GM23248 (cell line): ENCODE results near the gene DDC. TPM values are rescaled to one million over a fixed set of nuclear protein-coding genes. Genes with fewer than 3 reads are reported as not detected.

Experiments used
- DNase-seq: peaks from one replicate; pipeline ENCODE4 v3.0.0-alpha.2; 2015
- H2AFZ ChIP-seq: fragments of 200-600 bp; sonication (generic); 2 replicates; pipeline ENCODE4 v1.6.1; 2016; ENCODE audit warnings: antibody characterized with exemption
- H3F3A ChIP-seq: fragments of 200-600 bp; sonication (generic); 2 replicates; pipeline ENCODE4 v1.6.1; 2016; ENCODE audit warnings: mild to moderate bottlenecking, antibody characterized with exemption, mixed run types; ENCODE audit not compliant: insufficient read depth
- H3K27ac ChIP-seq: fragments of 200-600 bp; sonication (generic); 2 replicates; pipeline ENCODE4 v1.5.1; 2016; ENCODE audit warnings: mild to moderate bottlenecking
- H3K27me3 ChIP-seq: fragments of 200-600 bp; sonication (generic); replicated peaks from 2 replicates; pipeline ENCODE4 v1.6.1; 2016; ENCODE audit warnings: mild to moderate bottlenecking; ENCODE audit not compliant: insufficient read depth
- H3K36me3 ChIP-seq: fragments of 200-600 bp; sonication (generic); 2 replicates; pipeline ENCODE4 v1.6.1; 2016; ENCODE audit warnings: low read depth, mild to moderate bottlenecking
- H3K4me1 ChIP-seq: fragments of 200-600 bp; sonication (generic); 2 replicates; pipeline ENCODE4 v1.6.1; 2016; ENCODE audit warnings: mild to moderate bottlenecking; ENCODE audit not compliant: insufficient read depth
- H3K4me2 ChIP-seq: fragments of 200-600 bp; sonication (generic); one replicate; pipeline ENCODE4 v1.6.1; 2016; ENCODE audit warnings: mild to moderate bottlenecking; ENCODE audit not compliant: unreplicated experiment
- H3K4me3 ChIP-seq: fragments of 200-600 bp; sonication (generic); 2 replicates; pipeline ENCODE4 v1.5.1; 2016; ENCODE audit warnings: mild to moderate bottlenecking
- H3K79me2 ChIP-seq: fragments of 200-600 bp; sonication (generic); 2 replicates; pipeline ENCODE4 v1.6.1; 2016; ENCODE audit warnings: mild to moderate bottlenecking; ENCODE audit not compliant: insufficient read depth
- H3K9ac ChIP-seq: fragments of 200-600 bp; sonication (generic); 2 replicates; pipeline ENCODE4 v1.6.1; 2016; ENCODE audit warnings: mild to moderate bottlenecking
- H3K9me2 ChIP-seq: fragments of 200-600 bp; sonication (generic); 2 replicates; pipeline ENCODE4 v1.6.1; 2016; ENCODE audit warnings: mixed run types, mild to moderate bottlenecking, moderate library complexity; ENCODE audit not compliant: insufficient read depth
- H3K9me3 ChIP-seq: fragments of 200-600 bp; sonication (generic); one replicate; pipeline ENCODE4 v1.6.1; 2017; ENCODE audit warnings: low read depth
- H4K20me1 ChIP-seq: fragments of 200-600 bp; sonication (generic); 2 replicates; pipeline ENCODE4 v1.6.0; 2016; ENCODE audit not compliant: insufficient read depth
- EZH2 ChIP-seq: fragments of 200-600 bp; sonication (generic); IDR thresholded peaks from 2 replicates; pipeline ENCODE4 v1.6.1; 2018; ENCODE audit warnings: antibody characterized with exemption, mild to moderate bottlenecking; ENCODE audit not compliant: insufficient read depth, poor library complexity, severe bottlenecking
- EZH2phosphoT487 ChIP-seq: fragments of 200-600 bp; sonication (generic); IDR thresholded peaks from 2 replicates; pipeline ENCODE4 v1.6.1; 2018; ENCODE audit warnings: antibody characterized with exemption, moderate library complexity, mild to moderate bottlenecking, low read depth; ENCODE audit not compliant: insufficient read depth
- WGBS, 2 experiments: methylation state at CpG; one replicate each; pipeline ENCODE4 v1.1.6; 2015 to 2017; ENCODE audit warnings: low lambda C conversion rate in 2 of 2, low coverage in 1 of 2; ENCODE audit errors: missing lambda C conversion rate in 2 of 2; 5-methylcytosine and 5-hydroxymethylcytosine counted together
- in situ Hi-C: fragments of 300-500 bp; cut with MboI; formaldehyde crosslinking; loops from 2 replicates; pipeline ENCODE4 v1.15.0; 2020
- polyA plus RNA-seq: library from polyadenylated mRNA; unstranded; fragments of >200 nt; fragmentation: Nextera tagmentation; extraction: Ambion mirVana; gene quantifications from 2 replicates; pipeline ENCODE4 v1.2.1, GENCODE V29; 2016
- total RNA-seq: library from RNA; depleted of rRNA; stranded (reverse); fragments of >200 nt; shearing (Covaris generic); gene quantifications from 2 replicates; pipeline ENCODE4 v1.2.3, GENCODE V29; 2014

The DDC gene
- total and polyA plus RNA-seq, 2 experiments from 2014 or later: not detected

- in situ Hi-C loops: no loop called here
- TF ChIP-seq EZH2 (no peak), EZH2phosphoT487 (no peak)
- no peaks in the 10 kb centered on the region for H3K79me2 ChIP-seq
- H2AFZ ChIP-seq: no peak overlapping the region
- H3K4me2 ChIP-seq: no peak overlapping the region
- no peak for DNase-seq
- H3K27ac ChIP-seq: no peak overlapping the region
- WGBS, 2 experiments: 80 to 81% methylated on average over 9 of the region's 9 CpGs
- H4K20me1 ChIP-seq: no peaks in the 10 kb centered on the region; the same call in 1 of the 2 replicates
- H3K4me1 ChIP-seq: peaks cover 8% of the 10 kb centered on the region
- peaks cover 29% of the 10 kb centered on the region; the same call in 1 of the 2 replicates for H3K36me3 ChIP-seq
- no peaks in the 10 kb centered on the region for H3K9me3 ChIP-seq
- H3F3A ChIP-seq: peaks cover 15% of the 10 kb centered on the region; the same call in 1 of the 2 replicates
- H3K4me3 ChIP-seq: no peak overlapping the region
- no peaks in the 10 kb centered on the region for H3K27me3 ChIP-seq
- H3K9me2 ChIP-seq: no peaks in the 10 kb centered on the region
- H3K9ac ChIP-seq: no peak overlapping the region
These were observed 43.1 kb upstream of the DDC start for GRCh38 chr7:50608196-50608906.

DNA sequence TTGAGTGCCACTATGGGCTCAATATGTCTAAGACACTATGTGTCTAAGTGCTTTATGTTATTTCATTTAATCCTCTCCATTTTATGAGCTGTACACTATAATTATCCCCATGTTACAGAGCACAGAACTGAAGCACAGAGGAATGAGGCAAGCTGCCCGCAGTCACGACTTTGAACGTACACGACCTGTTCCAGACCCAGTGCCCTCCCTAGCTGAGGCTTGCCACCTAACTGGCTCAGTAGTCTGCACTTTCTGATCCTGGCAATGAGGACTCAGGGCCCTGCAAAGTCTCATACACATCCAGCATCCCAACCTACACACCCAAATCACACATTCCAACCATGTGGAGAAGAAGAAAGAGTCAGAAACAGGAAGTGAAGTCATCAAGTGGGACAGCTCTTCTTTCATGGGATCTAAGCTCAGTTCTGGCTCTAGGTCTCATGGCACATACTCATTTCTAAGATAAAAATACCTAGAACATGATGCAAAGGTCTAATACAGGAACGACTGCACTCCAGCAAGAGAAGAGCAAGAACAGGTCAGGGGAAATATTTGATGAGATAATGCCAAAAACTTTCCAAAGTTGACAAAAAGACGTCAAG is 42.4 kb upstream of the DDC start:
- Histone ChIP-seq H2AFZ (no peak overlapping the region), H3K36me3 (peaks cover 29% of the 10 kb centered on the region; the same call in 1 of the 2 replicates), H3K4me3 (no peak overlapping the region), H3K4me1 (peaks cover 8% of the 10 kb centered on the region), H3F3A (peaks cover 15% of the 10 kb centered on the region; the same call in 1 of the 2 replicates), H4K20me1 (no peaks in the 10 kb centered on the region; the same call in 1 of the 2 replicates), H3K4me2 (no peak overlapping the region), H3K27me3 (no peaks in the 10 kb centered on the region), H3K79me2 (no peaks in the 10 kb centered on the region), H3K9me2 (no peaks in the 10 kb centered on the region), H3K9me3 (no peaks in the 10 kb centered on the region), H3K9ac (no peak overlapping the region), H3K27ac (no peak overlapping the region)
- 80 to 85% methylated on average over 6 of the region's 6 CpGs for WGBS, 2 experiments
- in situ Hi-C loops: no loop called here
- DNase-seq: peak; percentile 13
- TF ChIP-seq EZH2: no peak
- TF ChIP-seq EZH2phosphoT487: no peak

DNA sequence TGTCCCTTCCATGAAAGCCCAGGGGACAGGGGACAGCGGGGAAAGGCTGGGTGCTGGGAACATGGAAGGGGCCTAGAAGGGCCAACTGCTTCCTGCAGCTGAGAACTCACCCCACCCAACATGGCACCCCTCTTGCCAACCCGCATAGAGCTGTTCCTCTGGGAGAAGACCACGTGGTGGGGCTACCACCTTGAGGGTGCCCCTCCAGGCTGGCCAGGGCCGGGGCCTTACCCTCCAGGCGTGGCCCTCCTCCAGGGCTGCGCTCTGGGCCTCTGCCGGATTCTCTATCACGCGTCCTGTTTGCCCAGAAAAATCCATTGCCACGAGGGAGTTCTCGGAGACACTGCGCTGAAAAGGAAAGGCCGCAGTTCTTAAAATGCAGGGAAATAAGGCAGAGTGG is 39.9 kb upstream of the DDC start:
- Histone ChIP-seq H3K4me2 (no peak overlapping the region), H3K9me2 (no peaks in the 10 kb centered on the region), H4K20me1 (no peaks in the 10 kb centered on the region), H3K9ac (no peak overlapping the region), H3K27ac (no peak overlapping the region), H3K27me3 (no peaks in the 10 kb centered on the region), H3F3A (no peaks in the 10 kb centered on the region), H2AFZ (no peak overlapping the region), H3K9me3 (no peaks in the 10 kb centered on the region), H3K4me1 (0 out of 2 replicates have a peak, but pooled peaks cover 2% of the 10 kb centered on the region), H3K36me3 (peaks cover 23% of the 10 kb centered on the region; the same call in 1 of the 2 replicates), H3K79me2 (no peaks in the 10 kb centered on the region), H3K4me3 (no peak overlapping the region)
- WGBS, 2 experiments: 96 to 98% methylated on average over 13 of the region's 13 CpGs
- in situ Hi-C loops: no loop called here
- TF ChIP-seq EZH2phosphoT487 (no peak), EZH2 (no peak)
- no peak for DNase-seq

GRCh38 chr7:50603287-50603686 is 38.1 kb upstream of the DDC start:
- Histone ChIP-seq H3K9me2 (no peaks in the 10 kb centered on the region), H3K9me3 (no peaks in the 10 kb centered on the region), H3K4me1 (0 out of 2 replicates have a peak, but pooled peaks cover 2% of the 10 kb centered on the region), H3K4me2 (no peak overlapping the region), H3K27ac (no peak overlapping the region), H3K27me3 (no peaks in the 10 kb centered on the region), H3K79me2 (no peaks in the 10 kb centered on the region), H3F3A (no peaks in the 10 kb centered on the region), H2AFZ (no peak overlapping the region), H4K20me1 (no peaks in the 10 kb centered on the region), H3K36me3 (peaks cover 18% of the 10 kb centered on the region; the same call in 1 of the 2 replicates), H3K9ac (no peak overlapping the region), H3K4me3 (no peak overlapping the region)
- 78 to 79% methylated on average over 7 of the region's 7 CpGs for WGBS, 2 experiments
- in situ Hi-C loops: no loop called here
- TF ChIP-seq EZH2phosphoT487 (no peak), EZH2 (no peak)
- no peak for DNase-seq
